ENCODE data around the gene AXIN2. TPM values are rescaled to one million over a fixed set of nuclear protein-coding genes. Genes with fewer than 3 reads are reported as not detected.
A peak's percentile ranks its signal among the peaks of the same experiment; 100 is the strongest.

The AXIN2 gene
- total RNA-seq, 4 donors from 2014 or later, result 16.5 to 69.3 (median 29.4) TPM

DNA sequence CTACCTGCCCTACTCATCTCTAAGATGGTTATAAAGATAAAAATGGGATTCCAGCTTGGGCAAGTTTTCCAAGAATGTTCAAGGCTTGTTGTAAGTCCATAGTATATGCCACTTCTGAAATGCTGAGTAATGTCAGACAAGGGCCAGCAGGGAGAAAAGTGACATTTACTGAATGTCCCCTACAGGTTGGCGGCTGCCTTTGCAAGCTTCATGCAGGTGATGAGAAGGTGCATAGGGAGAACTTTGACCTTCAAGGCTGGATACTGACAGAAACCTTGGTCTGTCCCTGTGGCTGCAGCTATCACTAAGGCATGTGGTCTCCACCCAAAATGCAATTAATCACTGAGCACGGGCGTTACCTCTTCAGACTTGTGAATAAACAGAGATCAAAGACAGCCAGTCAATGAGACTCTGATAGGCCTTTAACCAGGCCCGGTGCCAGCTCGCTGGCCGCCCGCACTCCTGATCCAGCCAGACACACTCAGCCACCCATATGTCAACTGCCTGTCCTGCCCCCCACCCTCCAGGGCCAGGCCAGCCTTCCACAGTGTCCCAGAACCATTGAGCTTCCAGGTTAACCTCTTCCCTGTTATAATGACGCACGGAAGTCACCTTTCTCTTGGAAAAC, 26.8 kb upstream of the AXIN2 start:
- Histone ChIP-seq H3K27me3 (no peaks in the 10 kb centered on the region), H3K4me1 (peaks cover 0 to 19% (median 2%) of the 10 kb centered on the region in 4 donors), H3K4me3 (no peak overlapping the region), H3K36me3 (no peaks in the 10 kb centered on the region), H3K27ac (peak overlapping the region in 3 of 4 donors; percentile 57 to 65 (median 63)), H3K9me3 (no peaks in the 10 kb centered on the region)
- no peak for TF ChIP-seq POLR2A (IDR thresholded peaks at IDR 0.05)
- TF ChIP-seq, protein P1, sequence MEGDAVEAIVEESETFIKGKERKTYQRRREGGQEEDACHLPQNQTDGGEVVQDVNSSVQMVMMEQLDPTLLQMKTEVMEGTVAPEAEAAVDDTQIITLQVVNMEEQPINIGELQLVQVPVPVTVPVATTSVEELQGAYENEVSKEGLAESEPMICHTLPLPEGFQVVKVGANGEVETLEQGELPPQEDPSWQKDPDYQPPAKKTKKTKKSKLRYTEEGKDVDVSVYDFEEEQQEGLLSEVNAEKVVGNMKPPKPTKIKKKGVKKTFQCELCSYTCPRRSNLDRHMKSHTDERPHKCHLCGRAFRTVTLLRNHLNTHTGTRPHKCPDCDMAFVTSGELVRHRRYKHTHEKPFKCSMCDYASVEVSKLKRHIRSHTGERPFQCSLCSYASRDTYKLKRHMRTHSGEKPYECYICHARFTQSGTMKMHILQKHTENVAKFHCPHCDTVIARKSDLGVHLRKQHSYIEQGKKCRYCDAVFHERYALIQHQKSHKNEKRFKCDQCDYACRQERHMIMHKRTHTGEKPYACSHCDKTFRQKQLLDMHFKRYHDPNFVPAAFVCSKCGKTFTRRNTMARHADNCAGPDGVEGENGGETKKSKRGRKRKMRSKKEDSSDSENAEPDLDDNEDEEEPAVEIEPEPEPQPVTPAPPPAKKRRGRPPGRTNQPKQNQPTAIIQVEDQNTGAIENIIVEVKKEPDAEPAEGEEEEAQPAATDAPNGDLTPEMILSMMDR (IDR thresholded peaks at IDR 0.05), result peak in 3 of 6 experiments; percentile 84 to 94 (median 93)
- peak in 2 of 3 donors; percentile 88 to 90 for DNase-seq

DNA sequence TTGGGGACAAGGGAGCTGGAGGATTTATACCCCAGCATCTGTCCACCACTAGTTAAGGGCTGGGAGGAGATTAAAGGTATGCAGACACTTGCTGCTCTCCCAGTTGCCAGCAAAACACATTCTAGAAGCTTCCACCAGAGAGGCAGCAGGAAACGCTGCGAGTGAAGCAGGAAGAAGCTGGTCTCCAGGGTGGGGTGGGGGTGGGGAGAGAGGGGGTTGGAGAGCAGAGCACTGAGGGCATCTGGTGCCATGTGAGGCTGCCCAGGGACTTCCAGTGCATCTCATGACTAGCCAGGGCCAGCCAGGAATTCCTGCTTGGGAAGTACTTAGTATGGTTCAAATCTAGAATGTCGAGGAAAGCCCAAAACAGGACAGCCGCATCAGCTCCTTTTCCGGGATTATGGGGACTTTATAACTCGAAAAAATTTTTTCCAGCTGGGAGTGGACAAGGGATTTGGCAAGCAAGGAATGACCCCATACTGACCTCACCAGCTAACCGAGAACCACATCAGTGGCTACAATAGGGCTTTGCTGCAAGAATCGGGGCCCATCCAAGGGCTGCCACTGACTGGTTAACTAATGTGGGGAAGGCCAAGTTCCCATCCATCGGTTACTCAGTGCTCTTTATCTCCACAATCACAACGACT, 26.2 kb upstream of the AXIN2 start:
- Histone ChIP-seq H3K27me3 (no peaks in the 10 kb centered on the region), H3K9me3 (no peaks in the 10 kb centered on the region), H3K4me1 (peaks cover 0 to 19% (median 2%) of the 10 kb centered on the region in 4 donors), H3K36me3 (no peaks in the 10 kb centered on the region), H3K27ac (peak overlapping the region in 2 of 4 donors; percentile 6 to 63), H3K4me3 (no peak overlapping the region)
- TF ChIP-seq, protein P1 (IDR thresholded peaks at IDR 0.05), result no peak
- peak in 1 of 3 donors; percentile 49 for DNase-seq

DNA sequence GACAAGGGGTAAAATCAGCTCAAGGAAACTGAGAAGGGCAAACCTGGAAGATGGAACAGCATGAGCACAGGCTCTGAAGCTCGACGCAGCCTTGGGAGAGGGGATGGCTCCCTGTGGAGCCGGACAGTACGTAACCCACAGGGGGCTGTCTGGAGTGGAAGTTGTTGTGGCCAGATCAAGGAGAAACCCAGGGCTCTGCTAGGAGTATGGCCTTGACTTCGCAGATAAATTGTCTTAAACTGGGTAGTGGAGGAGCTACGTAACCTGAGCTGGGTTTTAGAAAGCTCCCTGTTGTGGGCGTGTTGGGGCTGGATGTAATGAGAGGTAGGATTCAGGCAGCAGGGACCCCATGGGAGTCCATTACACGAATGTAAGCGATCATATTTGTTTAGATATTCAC, 25.5 kb upstream of the AXIN2 start:
- no peak overlapping the region for H3K27ac ChIP-seq
- H3K36me3 ChIP-seq, result no peaks in the 10 kb centered on the region
- TF ChIP-seq POLR2A (IDR thresholded peaks at IDR 0.05), result no peak
- TF ChIP-seq, protein P1 (IDR thresholded peaks at IDR 0.05), result no peak
- no peaks in the 10 kb centered on the region for H3K27me3 ChIP-seq
- DNase-seq, result no peak
- H3K4me3 ChIP-seq, result no peak overlapping the region
- H3K9me3 ChIP-seq, result no peaks in the 10 kb centered on the region
- H3K4me1 ChIP-seq, result peaks cover 0 to 19% (median 2%) of the 10 kb centered on the region in 4 donors

DNA sequence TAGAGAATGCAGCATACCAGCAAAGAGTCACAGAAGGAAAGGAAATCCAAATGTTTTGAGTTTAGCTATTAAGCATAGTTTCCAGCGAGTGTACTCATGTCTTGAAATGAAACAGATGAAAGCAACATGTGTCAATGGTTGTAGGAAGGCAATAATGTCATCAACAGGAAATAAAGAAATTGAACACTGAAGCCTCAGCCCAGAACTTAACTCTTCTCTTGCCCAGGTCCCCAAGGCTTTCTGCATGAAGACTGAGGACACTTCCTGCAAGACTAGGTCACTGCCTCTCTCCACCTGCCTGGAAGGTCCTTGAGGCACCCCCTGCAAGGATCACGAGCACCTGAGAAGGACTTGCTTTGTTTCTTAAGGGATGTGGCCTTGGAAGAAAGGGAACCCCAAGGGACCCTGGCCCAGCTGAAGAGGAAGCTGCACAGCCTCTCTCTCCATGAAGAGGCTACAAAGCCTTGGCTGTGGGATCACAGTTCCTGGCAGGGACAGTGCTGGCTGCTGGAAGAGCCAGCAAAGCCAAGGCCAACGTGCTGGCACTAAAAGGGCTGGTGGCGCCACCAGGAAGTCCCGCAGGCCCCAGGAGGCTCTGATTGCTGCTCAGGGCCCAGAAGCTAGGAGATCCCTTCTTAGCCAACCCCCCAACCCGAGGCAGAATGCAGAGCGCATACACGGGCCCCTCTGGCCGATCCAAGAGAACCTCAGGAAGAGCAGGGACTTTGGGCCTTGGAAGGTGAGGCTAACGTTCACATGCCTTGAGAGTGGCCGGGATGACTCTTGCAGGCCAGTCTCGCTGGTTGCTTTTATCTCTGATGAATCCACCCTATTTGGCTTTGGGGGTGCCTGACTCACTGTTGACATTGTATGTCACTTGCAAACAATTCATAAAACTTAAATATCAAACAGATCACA, 23.4 kb upstream of the AXIN2 start:
- Histone ChIP-seq H3K27me3 (no peaks in the 10 kb centered on the region), H3K27ac (no peak overlapping the region), H3K4me3 (no peak overlapping the region), H3K9me3 (no peaks in the 10 kb centered on the region), H3K4me1 (peaks cover 0 to 19% (median 2%) of the 10 kb centered on the region in 4 donors), H3K36me3 (no peaks in the 10 kb centered on the region)
- no peak for TF ChIP-seq POLR2A (IDR thresholded peaks at IDR 0.05)
- TF ChIP-seq, protein P1 (IDR thresholded peaks at IDR 0.05), result no peak
- DNase-seq, result peak in 1 of 3 donors; percentile 48

DNA sequence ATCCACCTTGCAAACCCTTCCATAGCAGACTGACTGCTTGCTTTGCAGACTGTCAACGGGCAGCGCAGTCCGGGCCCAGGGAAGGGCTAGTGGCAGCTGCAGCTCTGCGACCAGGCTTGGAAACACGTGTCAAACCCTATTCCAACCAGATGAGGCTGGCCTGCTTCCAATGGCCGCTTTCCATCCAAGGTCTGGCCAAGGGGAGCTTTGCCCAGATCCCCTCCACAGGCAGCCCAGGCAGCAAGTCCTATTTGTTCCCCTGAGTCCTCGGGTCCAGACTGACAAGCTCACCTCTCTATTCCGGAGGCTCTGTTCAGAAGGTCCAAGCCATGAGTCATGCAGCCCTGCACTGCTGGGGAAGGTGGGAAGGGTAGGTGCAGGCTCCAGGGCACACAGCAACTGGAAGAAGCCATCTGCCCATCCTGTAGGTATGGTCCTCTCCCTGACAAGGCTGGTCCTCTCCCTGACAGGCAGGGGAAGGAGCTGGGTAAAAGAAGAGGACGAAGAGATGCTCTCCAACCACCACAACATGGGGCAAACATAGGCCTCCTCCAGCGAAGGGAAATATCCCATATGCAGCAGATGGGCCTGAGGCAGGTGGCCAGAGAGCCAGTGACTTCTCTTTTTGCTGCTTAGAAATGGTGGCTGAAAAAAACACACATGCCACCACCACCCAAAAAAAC, 22.6 kb upstream of the AXIN2 start:
- no peak for DNase-seq
- Histone ChIP-seq H3K4me3 (no peak overlapping the region), H3K36me3 (no peaks in the 10 kb centered on the region), H3K27ac (no peak overlapping the region), H3K9me3 (no peaks in the 10 kb centered on the region), H3K27me3 (no peaks in the 10 kb centered on the region), H3K4me1 (peaks cover 0 to 17% (median under 1%) of the 10 kb centered on the region in 4 donors)
- TF ChIP-seq, protein P1 (IDR thresholded peaks at IDR 0.05), result no peak
- TF ChIP-seq POLR2A (IDR thresholded peaks at IDR 0.05), result no peak
